H1 (cell line): ENCODE data around the gene RASAL2. TPM values are rescaled to one million over a fixed set of nuclear protein-coding genes. Genes with fewer than 3 reads are reported as not detected.

ENCODE experiments used
- CTCF ChIA-PET: fragments of 300-600 bp; sonication (Branson Sonifier 250); formaldehyde crosslinking; loops from one replicate; lab custom pipeline; 2021; ENCODE audit not compliant: partially characterized antibody; lab: Charles Lee
- POLR2A ChIA-PET: fragments of 300-600 bp; sonication (Branson Sonifier 250); formaldehyde crosslinking; loops from one replicate; lab custom pipeline; 2021; ENCODE audit warnings: inconsistent platforms; ENCODE audit not compliant: partially characterized antibody; lab: Charles Lee
- DNase-seq, 2 experiments: peaks; one replicate each; pipeline versions ENCODE4 v3.0.0 to v3.0.0-alpha.2; 2010 to 2022; ENCODE audit warnings: low spot score in 2 of 2, low read depth in 1 of 2, mixed read lengths in 1 of 2
- FAIRE-seq: peaks from 2 replicates; lab custom pipeline; 2011; peaks lifted over from hg19 to GRCh38; lab: Jason Lieb, UNC
- H2AFZ ChIP-seq: 2 replicates; pipeline ENCODE4 v1.8.1; 2012; ENCODE audit warnings: low read length, inconsistent platforms
- H2AK5ac ChIP-seq: 2 replicates; pipeline ENCODE4 v1.6.1; 2013; ENCODE audit warnings: low read depth, low read length
- H2BK120ac ChIP-seq: replicated peaks from 2 replicates; pipeline ENCODE3; 2013; ENCODE audit warnings: low read depth, low read length, inconsistent platforms
- H2BK12ac ChIP-seq: 2 replicates; pipeline ENCODE4 v1.6.1; 2013; ENCODE audit warnings: low read depth, low read length
- H2BK15ac ChIP-seq: 2 replicates; pipeline ENCODE4 v1.6.1; 2013; ENCODE audit warnings: low read length
- H2BK20ac ChIP-seq: 2 replicates; pipeline ENCODE4 v1.6.1; 2013; ENCODE audit warnings: low read length
- H2BK5ac ChIP-seq: 2 replicates; pipeline ENCODE4 v1.6.1; 2013; ENCODE audit warnings: low read depth, low read length
- H3K14ac ChIP-seq: 2 replicates; pipeline ENCODE4 v1.6.1; 2013; ENCODE audit warnings: inconsistent platforms; ENCODE audit not compliant: insufficient read length
- H3K18ac ChIP-seq: 2 replicates; pipeline ENCODE4 v1.6.1; 2013; ENCODE audit warnings: low read length; ENCODE audit errors: extremely low read depth
- H3K23ac ChIP-seq: 2 replicates; pipeline ENCODE4 v1.6.1; 2013; ENCODE audit warnings: inconsistent platforms; ENCODE audit not compliant: insufficient read length
- H3K23me2 ChIP-seq: 2 replicates; pipeline ENCODE4 v1.6.1; 2013; ENCODE audit warnings: low read depth, low read length
- H3K27ac ChIP-seq: 2 replicates; pipeline ENCODE4 v1.6.1; 2011; ENCODE audit warnings: low read depth, low read length, inconsistent platforms
- H3K27me3 ChIP-seq, 4 experiments: replicated peaks in 1 of 4; 1 replicate in 1 of 4; 2 replicates in 3 of 4; pipeline versions ENCODE4 v1.6.1 to v1.8.1; 2011 to 2013; ENCODE audit warnings: low read length in 3 of 4, mild to moderate bottlenecking in 3 of 4, inconsistent platforms in 2 of 4, mixed read lengths in 2 of 4, moderate library complexity in 1 of 4; ENCODE audit not compliant: control insufficient read depth in 3 of 4, insufficient read depth in 3 of 4; ENCODE audit errors: extremely low read depth in 1 of 4
- H3K36me3 ChIP-seq, 4 experiments: 2 replicates each; pipeline versions ENCODE4 v1.6.1 to v1.8.1; 2011 to 2013; ENCODE audit warnings: mild to moderate bottlenecking in 4 of 4, low read length in 3 of 4, moderate library complexity in 2 of 4, control low read depth in 1 of 4, inconsistent platforms in 1 of 4; ENCODE audit not compliant: insufficient read depth in 4 of 4, control insufficient read depth in 2 of 4
- H3K4ac ChIP-seq: replicated peaks from 2 replicates; pipeline ENCODE3; 2013; ENCODE audit warnings: low read length, low read depth, mixed read lengths, inconsistent platforms; ENCODE audit not compliant: insufficient read length
- H3K4me1 ChIP-seq, 4 experiments: replicated peaks in 1 of 4; 1 replicate in 1 of 4; 2 replicates in 3 of 4; pipeline versions ENCODE4 v1.6.1 to v1.8.1; 2011 to 2013; ENCODE audit warnings: low read length in 3 of 4, inconsistent platforms in 2 of 4, mixed read lengths in 1 of 4; ENCODE audit not compliant: insufficient read depth in 4 of 4, control insufficient read depth in 3 of 4
- H3K4me2 ChIP-seq, 2 experiments: 2 replicates each; pipeline versions ENCODE4 v1.6.1 to v1.8.1; 2011 to 2013; ENCODE audit warnings: low read depth in 2 of 2, low read length in 2 of 2, control low read depth in 1 of 2, inconsistent platforms in 1 of 2, mild to moderate bottlenecking in 1 of 2; ENCODE audit not compliant: insufficient read depth in 1 of 2
- H3K4me3 ChIP-seq, 4 experiments: fragments of 200-600, 300-600 bp in 1 of 4; sonication (generic), shearing (Covaris generic), sonication (Bioruptor Twin) in 1 of 4; 2 replicates each; pipeline versions ENCODE4 v1.5.1 to v1.8.1; 2011 to 2016; ENCODE audit warnings: low read length in 4 of 4, low read depth in 3 of 4, control low read depth in 2 of 4, inconsistent platforms in 2 of 4, mild to moderate bottlenecking in 2 of 4, mixed read lengths in 1 of 4, moderate library complexity in 1 of 4; ENCODE audit not compliant: insufficient read depth in 2 of 4; ENCODE audit errors: extremely low read depth in 1 of 4
- H3K56ac ChIP-seq: replicated peaks from 2 replicates; pipeline ENCODE3; 2013; ENCODE audit warnings: low read depth, mild to moderate bottlenecking, mixed read lengths, low read length, inconsistent platforms; ENCODE audit not compliant: insufficient read length
- H3K79me1 ChIP-seq: 2 replicates; pipeline ENCODE4 v1.6.1; 2013; ENCODE audit warnings: low read depth, low read length, control low read depth
- H3K79me2 ChIP-seq, 2 experiments: 2 replicates each; pipeline versions ENCODE4 v1.6.1 to v1.8.1; 2012 to 2013; ENCODE audit warnings: low read length in 2 of 2, mild to moderate bottlenecking in 2 of 2, inconsistent platforms in 1 of 2; ENCODE audit not compliant: insufficient read depth in 2 of 2, control insufficient read depth in 1 of 2
- H3K9ac ChIP-seq, 4 experiments: replicated peaks in 1 of 4; 1 replicate in 1 of 4; 2 replicates in 3 of 4; pipeline versions ENCODE4 v1.6.1 to v1.8.1; 2011 to 2013; ENCODE audit warnings: low read depth in 3 of 4, low read length in 3 of 4, control low read depth in 2 of 4, mild to moderate bottlenecking in 2 of 4, moderate library complexity in 2 of 4, inconsistent platforms in 1 of 4; ENCODE audit errors: extremely low read depth in 1 of 4
- H3K9me3 ChIP-seq, 2 experiments: 2 replicates each; pipeline versions ENCODE4 v1.6.1 to v1.8.1; 2012 to 2013; ENCODE audit warnings: mild to moderate bottlenecking in 2 of 2, moderate library complexity in 2 of 2, control low read depth in 1 of 2, inconsistent platforms in 1 of 2, low read depth in 1 of 2, low read length in 1 of 2, mixed read lengths in 1 of 2; ENCODE audit not compliant: insufficient read depth in 2 of 2
- H4K20me1 ChIP-seq, 2 experiments: replicated peaks in 1 of 2; 2 replicates each; pipeline versions ENCODE3 to v1.8.1; 2011 to 2013; ENCODE audit warnings: inconsistent platforms in 2 of 2, low read length in 2 of 2, mild to moderate bottlenecking in 1 of 2; ENCODE audit not compliant: insufficient read depth in 2 of 2, control insufficient read depth in 1 of 2
- H4K5ac ChIP-seq: 2 replicates; pipeline ENCODE4 v1.6.1; 2013; ENCODE audit warnings: low read length, low read depth, mixed read lengths, inconsistent platforms; ENCODE audit not compliant: insufficient read length
- H4K8ac ChIP-seq: 2 replicates; pipeline ENCODE4 v1.8.0; 2013; ENCODE audit warnings: mild to moderate bottlenecking, moderate library complexity, low read length, inconsistent platforms; ENCODE audit not compliant: insufficient read depth; ENCODE audit errors: extremely low read depth
- H4K91ac ChIP-seq: replicated peaks from 2 replicates; pipeline ENCODE3; 2013; ENCODE audit warnings: low read length, mixed read lengths, inconsistent platforms; ENCODE audit not compliant: insufficient read length
- ATF2 ChIP-seq: IDR thresholded peaks from 2 replicates; pipeline ENCODE4 v1.6.1; 2012; ENCODE audit warnings: low read length, inconsistent platforms
- BACH1 ChIP-seq: IDR thresholded peaks from 2 replicates; pipeline ENCODE4 v1.6.1; 2012; ENCODE audit warnings: low read length, improper control_type of control experiment
- CHD2 ChIP-seq: IDR thresholded peaks from 2 replicates; pipeline ENCODE4 v1.6.1; 2012; ENCODE audit warnings: low read length, improper control_type of control experiment
- EGR1 ChIP-seq: IDR thresholded peaks from 2 replicates; pipeline ENCODE4 v1.6.1; 2011; ENCODE audit warnings: low read depth, low read length, borderline replicate concordance
- JUN ChIP-seq: IDR thresholded peaks from 2 replicates; pipeline ENCODE4 v1.6.1; 2011; ENCODE audit warnings: low read depth, mild to moderate bottlenecking, improper control_type of control experiment, low read length
- KDM4A ChIP-seq: IDR thresholded peaks from one replicate; pipeline ENCODE4 v1.7.1; 2012; ENCODE audit warnings: low read depth, mild to moderate bottlenecking, moderate library complexity, low read length, inconsistent platforms; ENCODE audit not compliant: severe bottlenecking
- MAX ChIP-seq: IDR thresholded peaks from 2 replicates; pipeline ENCODE4 v1.6.1; 2012; ENCODE audit warnings: inconsistent platforms
- NANOG ChIP-seq: IDR thresholded peaks from 2 replicates; pipeline ENCODE4 v1.6.1; 2011; ENCODE audit warnings: low read length, low read depth, mild to moderate bottlenecking, inconsistent platforms; ENCODE audit not compliant: insufficient read depth, poor library complexity, severe bottlenecking
- SAP30 ChIP-seq: fragments of 300-600 bp; sonication (generic); IDR thresholded peaks from 2 replicates; pipeline ENCODE4 v1.7.1; 2012; ENCODE audit warnings: low read length, moderate library complexity, mild to moderate bottlenecking, inconsistent platforms; ENCODE audit not compliant: insufficient read depth, insufficient replicate concordance
- ZNF274 ChIP-seq: IDR thresholded peaks from 2 replicates; pipeline ENCODE4 v1.7.0; 2012; ENCODE audit warnings: low read length, borderline replicate concordance; ENCODE audit errors: extremely low read depth
- WGBS, 2 experiments: shearing (Covaris generic) in 1 of 2; methylation state at CpG; one replicate each; pipeline versions ENCODE4 v1.1.6 to v1.1.7; 2013 to 2015; ENCODE audit warnings: low lambda C conversion rate in 2 of 2, mixed read lengths in 2 of 2, inconsistent platforms in 1 of 2, low coverage in 1 of 2, missing lambda C conversion rate in 1 of 2; ENCODE audit not compliant: insufficient replicate concordance in 2 of 2, insufficient coverage in 1 of 2, insufficient read length in 1 of 2; ENCODE audit errors: extremely low coverage in 1 of 2, missing lambda C conversion rate in 1 of 2; 5-methylcytosine and 5-hydroxymethylcytosine counted together
- polyA plus RNA-seq, 7 experiments: library from polyadenylated mRNA; depleted of rRNA in 3 of 7; stranded (reverse) in 5 of 7; unstranded in 2 of 7; fragments of >200 nt in 5 of 7; fragments of 200-250 nt in 2 of 7; gene quantifications; 1 replicate in 5 of 7; 2 replicates in 1 of 7; 4 replicates in 1 of 7; pipeline versions ENCODE4 v1.2.1 to v1.2.3, GENCODE V29; 2011 to 2013; ENCODE audit warnings: missing spikeins in 2 of 7, mixed read lengths in 2 of 7
- total RNA-seq: library from RNA; stranded (reverse); fragmentation: NEBNext Ultra II Directional; extraction: Animal tissue kit (Norgen Biotek cat#: 25700); gene quantifications from 2 replicates; pipeline ENCODE4 v1.2.1, GENCODE V29; 2021

The RASAL2 gene
- total and polyA plus RNA-seq, 2 of the 8 experiments (the other 6 are each of a cell fraction or from before 2014, with no cell fraction given) = 15.9 to 32.5 TPM

- FAIRE-seq (no peak), DNase-seq (no peak)
- POLR2A ChIA-PET = no interaction called here
- no peak overlapping the region for H4K91ac ChIP-seq
- no peak overlapping the region for H4K8ac ChIP-seq
- H2BK20ac ChIP-seq = no peak overlapping the region
- no peak overlapping the region for H3K4ac ChIP-seq
- H2AFZ ChIP-seq = no peak overlapping the region
- no peaks in the 10 kb centered on the region; the same call in 1 of the 2 replicates for H3K79me1 ChIP-seq
- no peak overlapping the region for H3K4me3 ChIP-seq
- H3K18ac ChIP-seq = no peak overlapping the region
- H3K4me1 ChIP-seq = peaks cover 0 to 4% (median 0%) of the 10 kb centered on the region in 4 experiments; a peak in 2 of 7 replicates
- no peak overlapping the region for H3K9ac ChIP-seq
- no peak overlapping the region for H3K56ac ChIP-seq
- no peak overlapping the region for H3K23ac ChIP-seq
- H2BK120ac ChIP-seq = no peak overlapping the region
- no peak overlapping the region for H2BK12ac ChIP-seq
- no peak overlapping the region for H2BK15ac ChIP-seq
- peaks cover 0 to 71% of the 10 kb centered on the region in 2 experiments; a peak in 3 of 4 replicates for H3K79me2 ChIP-seq
- H3K27ac ChIP-seq = no peak overlapping the region
- no peaks in the 10 kb centered on the region for H3K23me2 ChIP-seq
- no peak overlapping the region for H2BK5ac ChIP-seq
- no peaks in the 10 kb centered on the region for H3K27me3 ChIP-seq
- no peak overlapping the region for H2AK5ac ChIP-seq
- H3K14ac ChIP-seq = no peak overlapping the region
- CTCF ChIA-PET = no interaction called here
- H3K4me2 ChIP-seq = no peak overlapping the region
- H3K9me3 ChIP-seq = no peaks in the 10 kb centered on the region
- H4K5ac ChIP-seq = no peak overlapping the region
- no peaks in the 10 kb centered on the region for H3K36me3 ChIP-seq
- H4K20me1 ChIP-seq = peaks cover 2% of the 10 kb centered on the region in 2 experiments
- 92% methylated on average over 2 of the region's 2 CpGs; no CpG with 5 or more reads in 1 of the 2 experiments for WGBS, 2 experiments
- TF ChIP-seq ZNF274 = no peak
- no peak for TF ChIP-seq NANOG
- TF ChIP-seq MAX = no peak
- TF ChIP-seq JUN = no peak
- no peak for TF ChIP-seq ATF2
- no peak for TF ChIP-seq KDM4A
- TF ChIP-seq BACH1 = no peak
- no peak for TF ChIP-seq CHD2
- TF ChIP-seq EGR1 = no peak
- no peak for TF ChIP-seq SAP30
Observed at GRCh38 chr1:178143730-178144690, 50.1 kb downstream of the RASAL2 start.
